ENCODE results near the gene B3GNT5.

GRCh38 chr3:183212096-183212495 lies 41.0 kb upstream of the B3GNT5 start:
- TF ChIP-seq ZNF639 (tag by site-specific recombination; IDR thresholded peaks at IDR 0.05) (no peak), BCL11A (tag by site-specific recombination; IDR thresholded peaks at IDR 0.05; ENCODE audit: low read depth) (no peak), ZFP37 (tag by site-specific recombination; IDR thresholded peaks at IDR 0.05) (no peak), CTCF (tag by site-specific recombination; IDR thresholded peaks at IDR 0.05) (no peak), ZNF157 (tag by site-specific recombination; IDR thresholded peaks at IDR 0.05) (no peak), ZNF302 (tag by site-specific recombination; IDR thresholded peaks at IDR 0.05; ENCODE audit: low read depth) (no peak), ATF2 (tag by site-specific recombination; IDR thresholded peaks at IDR 0.05; ENCODE audit: low read depth) (no peak)

Measured in HEK293 (cell line).